ENCODE data around the gene OR4N2.
"Not testable (repeated sequence)": the region's sequence is repeated elsewhere in the genome, so short reads cannot be mapped to it uniquely, and the experiment has no call there.

OR4N2 gene, protein sequence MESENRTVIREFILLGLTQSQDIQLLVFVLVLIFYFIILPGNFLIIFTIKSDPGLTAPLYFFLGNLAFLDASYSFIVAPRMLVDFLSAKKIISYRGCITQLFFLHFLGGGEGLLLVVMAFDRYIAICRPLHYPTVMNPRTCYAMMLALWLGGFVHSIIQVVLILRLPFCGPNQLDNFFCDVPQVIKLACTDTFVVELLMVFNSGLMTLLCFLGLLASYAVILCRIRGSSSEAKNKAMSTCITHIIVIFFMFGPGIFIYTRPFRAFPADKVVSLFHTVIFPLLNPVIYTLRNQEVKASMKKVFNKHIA

DNA sequence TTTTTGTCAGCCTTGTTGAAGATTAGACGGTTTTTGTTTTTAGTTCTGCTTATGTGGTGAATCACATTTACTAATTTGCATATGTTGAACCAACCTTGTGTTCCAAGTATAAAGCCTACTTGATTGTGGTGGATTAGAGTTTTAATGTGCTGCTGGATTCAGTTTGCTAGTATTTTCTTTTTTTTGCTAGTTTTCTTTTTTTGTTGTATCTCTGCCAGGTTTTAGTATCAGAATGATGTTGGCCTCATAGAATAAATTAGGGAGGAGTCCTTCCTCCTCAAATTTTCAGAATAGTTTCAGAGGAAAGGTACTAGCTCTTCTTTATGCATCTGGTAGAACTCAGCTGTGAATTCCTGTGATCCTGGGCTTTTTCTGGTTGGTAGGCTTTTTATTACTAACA lies at the start of gene OR4N2:
OR4N2 (plus strand) TSS at position 301 of the 400 bp plus-strand sequence. CDS start 23,679 bp downstream, outside the sequence.
- DNase-seq, result not testable (repeated sequence)

DNA sequence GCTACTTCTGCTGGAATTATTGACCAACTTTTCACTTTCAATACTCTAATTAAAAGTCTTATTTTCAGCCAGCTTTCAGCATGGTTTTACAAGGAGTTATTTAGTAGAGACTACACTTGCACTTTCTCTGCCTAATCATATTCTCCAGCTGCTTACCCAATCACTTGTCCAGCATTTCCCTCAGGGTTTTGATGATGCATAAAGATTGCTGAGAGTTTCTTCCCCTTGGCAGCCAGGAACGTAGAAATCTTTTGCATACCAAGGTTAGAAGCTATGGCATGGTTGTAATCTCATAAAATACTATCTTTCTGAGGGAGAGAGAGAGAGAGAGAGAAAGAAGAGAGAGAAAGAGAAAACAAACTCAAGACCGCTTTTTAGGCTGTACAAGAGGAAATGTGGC lies 49.4 kb upstream of the OR4N2 start:
- no peak for DNase-seq

DNA sequence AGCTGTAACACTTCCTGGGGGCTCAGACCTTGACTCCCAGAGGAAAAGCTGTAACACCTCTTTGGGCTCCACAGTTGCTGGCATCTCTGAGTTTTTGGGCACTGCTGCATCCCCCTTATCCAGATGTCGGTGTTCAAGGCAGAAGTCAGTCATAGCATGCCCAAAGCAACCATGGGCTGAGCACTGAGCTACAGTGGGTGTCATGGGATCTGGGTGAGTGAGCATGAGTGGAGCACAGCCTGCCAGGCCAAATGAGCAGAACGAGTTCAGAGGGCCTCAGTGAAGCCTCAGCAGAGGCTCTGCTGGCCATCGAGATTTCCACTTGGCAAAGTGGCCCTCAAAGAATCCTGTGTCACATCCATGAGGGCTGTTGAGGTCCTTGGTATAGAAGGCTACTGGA lies 32.1 kb upstream of the OR4N2 start:
- DNase-seq, result not testable (repeated sequence)

DNA sequence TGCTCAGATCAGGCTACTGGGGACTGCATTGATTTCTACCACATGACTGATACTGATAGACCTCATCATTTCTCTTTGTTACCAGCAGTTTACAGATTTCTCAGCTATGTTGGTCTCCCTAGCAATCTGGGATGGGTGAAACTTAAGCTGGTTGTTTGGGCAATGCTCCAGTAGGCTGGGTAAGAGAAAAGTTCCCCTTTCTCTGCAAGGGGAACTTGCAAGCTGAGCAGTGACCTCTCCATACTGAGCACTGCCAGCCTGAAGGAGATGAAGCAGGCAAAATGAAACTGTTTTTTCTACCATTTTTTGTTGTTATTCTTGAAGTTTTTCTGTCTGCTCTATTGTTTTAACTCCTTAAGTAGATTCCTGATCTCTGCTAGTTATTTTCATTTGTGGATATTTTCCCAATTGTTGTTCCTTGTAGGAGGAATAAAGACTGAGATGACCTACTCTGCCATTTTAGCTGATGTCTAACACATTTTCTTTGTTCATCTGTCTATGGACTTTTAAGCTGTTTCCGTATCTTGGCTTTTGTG lies 31.6 kb upstream of the OR4N2 start:
- DNase-seq, result no peak

DNA sequence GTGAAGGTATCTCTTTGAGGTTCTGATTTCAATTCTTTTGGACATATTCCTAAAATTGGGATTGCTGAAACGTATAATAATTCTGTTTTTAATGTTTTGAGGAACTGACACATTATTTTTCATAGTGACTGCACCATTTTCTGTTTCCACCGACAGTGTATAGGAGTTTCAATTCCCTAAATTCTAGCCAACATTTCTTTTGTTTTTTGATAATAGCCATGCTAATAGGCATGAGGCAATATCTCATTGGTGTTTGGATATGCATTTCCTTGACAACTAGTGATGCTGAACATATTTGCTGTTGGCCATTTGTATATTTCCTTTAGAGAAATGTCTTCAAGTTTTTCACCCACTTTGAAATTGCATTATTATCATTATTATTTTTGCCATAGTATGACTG lies 31.1 kb upstream of the OR4N2 start:
- not testable (repeated sequence) for DNase-seq

DNA sequence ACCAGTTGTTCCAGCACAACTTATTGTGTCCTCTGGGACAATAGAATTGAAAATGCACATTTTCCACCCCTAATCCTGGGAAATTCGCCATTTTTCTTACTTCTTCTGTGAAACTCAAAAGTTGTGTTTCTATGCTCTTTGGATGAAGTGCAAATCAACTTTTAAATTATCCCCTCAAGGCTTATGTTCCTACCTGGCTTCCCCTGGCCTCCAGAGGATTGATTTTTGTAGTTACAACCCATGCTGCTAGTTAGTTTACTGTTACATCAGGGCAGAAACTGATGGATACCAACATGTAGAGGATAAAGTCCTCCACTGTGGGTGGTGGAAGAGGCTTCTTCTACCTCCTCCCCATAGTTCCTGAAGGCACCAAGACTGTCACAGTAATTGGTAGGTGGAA lies 30.4 kb upstream of the OR4N2 start, which contains the start of gene OR4M1:
OR4M1 (plus strand) TSS at position 301 of the 400 bp plus-strand sequence. CDS start 6,819 bp downstream, outside the sequence.
- not testable (repeated sequence) for DNase-seq

DNA sequence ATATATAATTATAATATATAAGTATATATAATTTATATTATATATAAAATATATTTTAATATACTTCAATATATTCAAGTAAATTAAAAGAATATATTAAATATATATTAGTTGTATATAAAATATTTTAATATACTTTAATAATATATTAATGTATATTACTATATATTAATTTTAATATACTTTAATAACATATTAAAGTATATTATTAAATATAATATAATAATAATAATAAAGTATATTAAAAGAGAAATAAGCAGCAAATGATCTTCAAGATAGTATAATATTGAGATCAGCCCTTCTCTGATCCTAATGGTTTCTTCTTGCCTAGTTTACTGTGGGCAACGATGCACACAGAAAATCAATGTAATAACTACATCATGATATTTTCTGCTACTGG lies 28.0 kb upstream of the OR4N2 start:
- DNase-seq, result no peak

DNA sequence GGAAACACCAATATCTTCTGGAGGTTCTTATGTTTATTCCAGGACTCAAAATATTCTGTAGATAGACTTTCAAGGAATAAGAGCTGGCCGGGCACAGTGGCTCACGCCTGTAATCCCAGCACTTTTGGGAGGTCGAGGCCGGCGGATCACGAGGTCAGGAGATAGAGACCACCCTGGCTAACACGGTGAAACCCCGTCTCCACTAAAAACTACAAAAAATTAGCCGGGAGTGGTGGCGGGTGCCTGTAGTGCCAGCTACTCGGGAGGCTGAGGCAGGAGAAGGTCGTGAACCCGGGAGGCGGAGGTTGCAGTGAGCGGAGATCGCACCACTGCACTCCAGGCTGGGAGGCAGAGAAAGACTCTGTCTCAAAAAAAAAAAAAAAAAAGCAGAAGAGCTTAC lies 17.7 kb upstream of the OR4N2 start:
- not testable (repeated sequence) for DNase-seq

DNA sequence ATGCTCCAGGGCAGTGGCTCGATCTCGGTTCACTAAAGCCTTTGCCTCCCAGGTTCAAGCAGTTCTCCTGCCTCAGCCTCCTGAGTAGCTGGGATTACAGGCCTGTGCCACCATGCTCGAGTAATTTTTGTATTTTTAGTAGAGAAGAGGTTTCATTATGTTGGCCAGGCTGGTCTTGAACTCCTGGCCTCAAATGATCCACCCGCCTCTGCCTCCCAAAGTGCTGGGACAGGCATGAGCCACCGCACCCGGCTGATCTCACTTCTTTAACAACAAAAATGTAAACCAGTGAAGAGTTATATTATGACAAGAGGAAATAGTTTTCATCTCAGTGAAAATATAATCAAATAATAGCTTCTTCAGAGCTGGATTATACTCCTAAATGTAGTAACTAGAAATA lies 16.3 kb upstream of the OR4N2 start:
- not testable (repeated sequence) for DNase-seq

DNA sequence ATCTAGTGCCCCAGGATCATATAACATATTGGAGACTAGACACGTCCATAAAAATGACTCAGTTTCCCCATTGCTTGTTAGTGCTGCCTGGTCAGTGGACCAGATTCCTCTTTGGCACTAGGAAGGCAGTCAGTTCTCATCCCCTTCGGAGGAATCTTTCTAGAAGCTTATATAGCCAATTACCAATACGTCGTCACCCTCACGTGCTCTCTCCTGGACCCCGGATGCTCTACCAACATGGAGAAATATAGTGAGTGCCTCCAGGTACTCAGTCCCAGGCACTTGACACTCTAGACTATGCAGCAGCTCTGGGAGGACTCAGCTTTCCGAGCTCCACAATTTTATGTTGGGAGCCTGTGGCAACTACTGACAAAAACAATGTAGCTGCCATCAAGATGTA lies 15.4 kb upstream of the OR4N2 start:
- DNase-seq, result not testable (repeated sequence)

DNA sequence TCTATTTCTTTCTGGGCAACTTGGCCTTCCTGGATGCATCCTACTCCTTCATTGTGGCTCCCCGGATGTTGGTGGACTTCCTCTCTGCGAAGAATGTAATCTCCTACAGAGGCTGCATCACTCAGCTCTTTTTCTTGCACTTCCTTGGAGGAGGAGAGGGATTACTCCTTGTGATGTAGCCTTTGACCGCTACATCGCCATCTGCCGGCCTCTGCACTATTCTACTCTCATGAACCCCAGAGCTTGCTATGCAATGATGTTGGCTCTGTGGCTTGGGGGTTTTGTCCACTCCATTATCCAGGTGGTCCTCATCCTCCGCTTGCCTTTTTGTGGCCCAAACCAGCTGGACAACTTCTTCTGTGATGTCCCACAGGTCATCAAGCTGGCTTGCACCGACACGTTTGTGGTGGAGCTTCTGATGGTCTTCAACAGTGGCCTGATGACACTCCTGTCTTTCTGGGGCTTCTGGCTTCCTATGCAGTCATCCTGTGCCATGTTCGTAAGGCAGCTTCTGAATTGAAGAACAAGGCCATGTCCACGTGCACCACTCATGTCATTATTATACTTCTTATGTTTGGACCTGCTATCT lies 7.0 kb upstream of the OR4N2 start:
- not testable (repeated sequence) for DNase-seq

DNA sequence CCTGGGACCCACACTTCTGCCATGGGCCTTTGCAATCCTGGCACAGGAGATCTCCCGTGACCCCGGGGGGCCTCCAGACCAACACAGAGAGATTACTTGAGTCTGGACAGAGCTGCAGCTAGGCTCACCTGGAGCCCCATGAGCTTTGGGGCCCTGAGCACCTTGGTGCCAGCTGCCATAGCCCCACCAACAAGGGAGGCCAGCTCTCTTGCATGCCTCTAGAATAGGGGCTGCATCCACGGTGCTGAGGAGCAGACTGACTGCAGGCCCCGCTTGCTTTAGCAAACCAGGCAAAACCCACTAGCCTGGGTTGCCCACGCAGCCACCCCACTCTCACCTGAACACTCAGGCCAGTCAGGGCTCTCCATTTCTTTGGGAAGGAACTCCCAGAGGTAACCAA lies 3.7 kb upstream of the OR4N2 start:
- DNase-seq, result no peak

DNA sequence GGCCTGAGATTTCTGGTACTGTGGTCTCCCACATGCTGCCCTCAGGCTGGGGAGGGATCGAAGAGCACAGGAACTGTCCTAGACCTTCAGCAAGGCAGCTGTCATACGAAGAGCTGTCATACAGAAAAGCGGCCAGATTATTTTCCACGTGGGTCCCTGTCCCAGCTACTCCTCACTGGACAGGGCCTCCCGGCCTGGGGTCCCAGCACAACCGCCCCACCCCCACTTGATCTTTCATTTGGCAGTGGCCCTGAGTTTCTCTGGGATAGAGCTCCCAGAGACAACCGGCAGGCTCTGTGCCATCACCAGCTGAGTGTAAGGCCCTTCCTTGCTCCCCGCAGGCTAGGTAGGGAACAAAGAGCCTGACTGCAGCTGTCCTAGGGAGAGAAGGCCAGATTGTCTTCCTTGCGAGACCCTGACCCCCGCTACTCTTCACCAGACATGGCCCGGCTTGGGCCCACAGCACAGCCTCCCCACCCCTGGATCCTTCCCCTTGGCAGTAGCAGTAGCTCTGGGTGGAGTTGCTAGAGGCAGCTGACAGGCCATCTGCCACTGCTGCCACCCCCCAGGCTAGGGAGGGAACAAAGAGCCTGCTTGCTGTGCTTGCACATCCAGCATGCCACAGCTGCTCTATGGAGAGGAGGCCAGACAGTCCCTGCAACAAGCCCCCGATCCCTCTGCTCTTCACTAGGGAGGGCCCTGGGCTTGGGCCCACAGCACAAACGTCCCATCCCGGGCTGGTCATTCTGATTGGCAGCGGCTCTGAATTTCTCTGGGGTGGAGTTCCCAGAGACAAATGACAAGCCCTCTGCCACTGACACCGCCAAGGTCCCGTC lies 3.1 kb upstream of the OR4N2 start:
- DNase-seq, result no peak

DNA sequence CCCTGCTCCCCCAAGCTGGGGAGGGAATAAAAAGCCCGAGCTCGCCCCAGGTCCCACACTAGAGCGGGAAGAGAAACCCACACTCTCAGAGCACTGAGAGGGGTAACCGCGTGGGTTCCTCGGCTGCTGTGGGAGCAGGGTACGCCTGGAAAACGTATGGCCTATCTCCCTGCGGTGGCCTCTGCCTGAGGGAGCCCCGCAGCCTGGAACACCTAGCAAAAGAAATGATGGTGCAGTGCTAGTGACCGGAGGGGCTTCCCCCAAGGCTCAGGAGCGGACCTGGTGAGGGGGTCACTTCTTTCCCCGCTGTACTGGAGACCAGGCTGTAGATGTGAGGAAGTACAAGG lies 2.5 kb upstream of the OR4N2 start:
- DNase-seq, result no peak

DNA sequence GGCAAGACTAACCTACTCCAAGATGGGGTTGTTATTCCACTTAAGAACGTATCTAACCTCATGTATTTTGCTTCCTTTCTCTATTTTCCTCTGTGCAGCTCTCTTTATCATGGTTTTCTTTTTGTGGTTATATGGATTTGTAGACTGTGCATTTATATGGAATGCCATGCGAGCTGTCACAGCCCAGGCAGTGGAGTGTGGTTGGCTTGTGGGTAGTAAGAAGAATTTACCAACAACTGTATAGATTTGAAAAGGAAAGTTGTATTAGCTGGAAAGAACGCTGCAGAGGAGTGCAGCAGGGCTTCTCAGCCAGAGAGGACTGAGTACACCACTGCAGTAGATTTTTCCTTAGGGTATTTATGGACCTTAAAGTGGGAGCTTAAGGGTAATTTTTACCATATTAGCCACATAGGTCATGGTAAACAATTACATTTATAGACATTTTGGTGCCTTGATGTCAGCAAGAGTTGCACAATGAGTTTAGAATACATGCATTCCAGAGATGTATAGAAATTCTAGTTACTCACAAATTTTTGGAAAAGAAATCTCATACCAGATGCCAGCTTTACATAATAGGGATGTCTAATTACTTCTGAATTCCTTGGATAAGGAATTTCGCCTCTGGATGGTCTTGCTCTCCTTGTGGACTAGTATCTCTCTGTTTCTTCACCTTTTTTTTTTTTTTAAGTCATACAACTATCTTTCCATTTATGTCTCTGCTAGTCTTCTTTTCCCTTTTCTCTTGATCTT lies 9.8 kb downstream of the OR4N2 start:
- DNase-seq, result not testable (repeated sequence)

DNA sequence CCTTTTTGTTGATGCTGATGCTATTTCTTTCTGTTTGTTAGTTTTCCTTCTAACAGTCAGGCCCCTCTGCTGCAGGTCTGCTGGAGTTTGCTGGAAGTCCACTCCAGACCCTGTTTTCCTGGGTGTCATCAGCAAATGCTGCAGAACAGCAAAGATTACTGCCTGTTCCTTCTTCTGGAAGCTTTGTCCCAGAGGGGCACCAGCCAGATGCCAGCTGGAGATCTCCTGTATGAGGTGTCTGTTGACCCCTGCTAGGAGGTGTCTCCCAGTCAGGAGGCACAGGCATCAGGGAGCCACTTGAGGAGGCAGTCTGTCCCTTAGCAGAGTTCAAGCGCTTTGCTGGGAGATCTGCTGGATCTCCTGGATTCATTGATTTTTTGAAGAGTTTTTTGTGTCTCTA lies 16.3 kb downstream of the OR4N2 start:
- not testable (repeated sequence) for DNase-seq

DNA sequence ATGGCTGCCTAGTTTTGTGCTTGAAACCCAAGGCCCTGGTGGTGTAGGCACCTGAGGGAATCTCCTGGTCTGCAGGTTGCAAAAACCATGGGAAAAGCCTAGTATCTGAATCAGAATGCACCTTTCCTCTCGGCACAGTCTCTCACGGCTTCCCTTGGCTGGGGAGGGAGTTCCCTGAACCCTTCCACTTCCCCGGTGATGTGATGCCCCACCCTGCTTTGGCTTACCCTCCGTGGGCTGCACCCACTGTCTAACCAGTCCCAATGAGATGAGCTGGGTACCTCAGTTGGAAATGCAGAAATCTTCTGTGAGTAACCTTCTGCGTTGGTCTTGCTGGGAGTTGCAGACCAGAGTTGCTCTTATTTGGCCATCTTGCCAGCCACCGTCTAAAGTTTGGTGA lies 17.4 kb downstream of the OR4N2 start:
- not testable (repeated sequence) for DNase-seq

DNA sequence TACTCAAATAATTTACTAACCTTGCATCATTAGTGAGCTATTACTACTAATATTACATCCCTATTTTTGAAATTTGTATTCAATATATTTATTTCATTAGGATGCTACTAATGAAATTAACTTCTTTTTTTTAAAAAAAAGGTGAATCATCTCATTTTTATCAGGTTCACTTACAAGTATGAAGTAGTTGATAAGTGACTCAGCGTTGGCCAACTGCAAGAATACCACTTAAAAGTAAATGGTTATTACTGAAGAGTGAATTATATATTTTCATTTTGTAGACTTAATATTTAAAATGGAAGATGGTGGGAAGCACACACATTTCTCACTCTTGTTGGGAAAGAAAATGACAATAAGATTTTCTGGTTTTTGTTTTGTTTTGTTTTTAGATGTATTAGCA lies 19.6 kb downstream of the OR4N2 start:
- no peak for DNase-seq

DNA sequence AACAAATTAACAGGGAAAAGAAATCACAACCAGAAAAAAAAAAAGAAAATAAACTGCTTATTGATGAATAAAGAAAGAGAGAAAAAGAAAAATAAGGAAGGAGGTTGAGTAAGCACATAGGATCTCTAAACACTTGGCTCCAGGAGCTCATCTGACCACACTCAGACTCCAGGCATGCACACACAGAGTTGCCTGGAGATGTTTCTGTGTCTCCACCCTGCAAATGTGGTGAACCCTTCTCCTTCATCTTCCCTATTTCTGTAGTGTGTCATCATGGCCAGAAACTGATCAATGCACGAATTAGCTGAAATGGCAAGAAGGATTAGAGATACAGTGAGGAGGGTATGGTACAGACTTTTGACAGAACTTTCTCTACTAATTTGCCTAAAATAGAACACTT lies 20.2 kb downstream of the OR4N2 start:
- DNase-seq, result no peak

DNA sequence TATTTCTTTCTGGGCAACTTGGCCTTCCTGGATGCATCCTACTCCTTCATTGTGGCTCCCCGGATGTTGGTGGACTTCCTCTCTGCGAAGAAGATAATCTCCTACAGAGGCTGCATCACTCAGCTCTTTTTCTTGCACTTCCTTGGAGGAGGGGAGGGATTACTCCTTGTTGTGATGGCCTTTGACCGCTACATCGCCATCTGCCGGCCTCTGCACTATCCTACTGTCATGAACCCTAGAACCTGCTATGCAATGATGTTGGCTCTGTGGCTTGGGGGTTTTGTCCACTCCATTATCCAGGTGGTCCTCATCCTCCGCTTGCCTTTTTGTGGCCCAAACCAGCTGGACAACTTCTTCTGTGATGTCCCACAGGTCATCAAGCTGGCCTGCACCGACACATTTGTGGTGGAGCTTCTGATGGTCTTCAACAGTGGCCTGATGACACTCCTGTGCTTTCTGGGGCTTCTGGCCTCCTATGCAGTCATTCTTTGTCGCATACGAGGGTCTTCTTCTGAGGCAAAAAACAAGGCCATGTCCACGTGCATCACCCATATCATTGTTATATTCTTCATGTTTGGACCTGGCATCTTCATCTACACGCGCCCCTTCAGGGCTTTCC lies 24.2 kb downstream of the OR4N2 start:
- not testable (repeated sequence) for DNase-seq

DNA sequence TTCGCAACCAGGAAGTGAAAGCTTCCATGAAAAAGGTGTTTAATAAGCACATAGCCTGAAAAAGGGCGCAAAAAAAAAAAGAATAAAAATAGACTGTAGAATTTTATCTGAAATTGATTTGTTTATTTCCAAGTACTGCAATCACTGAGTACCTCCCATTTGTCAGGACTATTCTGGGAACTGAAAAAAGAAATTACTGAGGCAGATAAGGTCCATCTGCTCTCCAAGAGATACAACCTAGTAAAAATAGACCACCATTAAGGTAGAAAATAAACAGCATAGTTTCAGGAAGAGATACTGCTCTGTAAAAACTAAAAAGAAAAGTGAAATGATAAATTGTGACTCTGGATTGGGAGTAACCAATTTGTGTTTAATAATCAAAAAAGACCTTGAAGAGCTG lies 24.7 kb downstream of the OR4N2 start:
- no peak for DNase-seq

DNA sequence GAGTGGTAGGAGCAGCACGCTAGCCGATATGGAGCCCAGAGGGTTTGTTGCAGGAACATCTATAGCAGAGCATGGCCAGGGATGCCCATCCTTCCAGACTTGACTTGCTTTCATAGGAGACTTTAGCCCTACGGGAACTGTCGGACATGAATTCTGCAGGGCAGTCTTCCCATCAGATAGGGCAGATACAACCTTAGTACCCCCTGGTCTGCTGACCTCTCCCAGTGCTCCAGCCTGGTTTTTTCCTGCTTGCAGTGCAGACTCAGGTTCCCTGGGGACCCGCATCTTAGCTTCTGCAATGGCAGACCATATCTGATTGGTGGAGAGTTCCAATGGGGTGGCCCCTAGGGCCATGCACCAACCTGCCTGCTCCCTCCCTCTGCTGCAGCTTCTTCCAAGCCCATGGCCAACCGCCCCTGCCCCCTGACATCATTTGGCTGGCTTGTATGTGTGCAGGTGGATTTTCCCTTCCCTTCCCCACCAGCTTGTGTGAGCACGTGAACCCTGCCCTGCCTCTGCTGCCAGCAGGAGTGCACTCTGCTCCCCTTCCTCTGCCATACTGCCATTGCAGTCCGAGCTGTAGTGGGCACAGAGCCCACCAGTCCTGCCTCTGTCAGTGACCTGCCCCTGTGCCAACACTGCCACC lies 30.8 kb downstream of the OR4N2 start:
- DNase-seq, result not testable (repeated sequence)

All from CD4-positive, alpha-beta T cell treated with Interleukin-17A for 1 hour (primary cell).